ENCODE measurements around the gene ANGEL1. TPM values are rescaled to one million over a fixed set of nuclear protein-coding genes. Genes with fewer than 3 reads are reported as not detected.

Gene ANGEL1
- total RNA-seq, 4 donors from 2014 or later, result 10.9 to 23.8 (median 17.4) TPM

DNA sequence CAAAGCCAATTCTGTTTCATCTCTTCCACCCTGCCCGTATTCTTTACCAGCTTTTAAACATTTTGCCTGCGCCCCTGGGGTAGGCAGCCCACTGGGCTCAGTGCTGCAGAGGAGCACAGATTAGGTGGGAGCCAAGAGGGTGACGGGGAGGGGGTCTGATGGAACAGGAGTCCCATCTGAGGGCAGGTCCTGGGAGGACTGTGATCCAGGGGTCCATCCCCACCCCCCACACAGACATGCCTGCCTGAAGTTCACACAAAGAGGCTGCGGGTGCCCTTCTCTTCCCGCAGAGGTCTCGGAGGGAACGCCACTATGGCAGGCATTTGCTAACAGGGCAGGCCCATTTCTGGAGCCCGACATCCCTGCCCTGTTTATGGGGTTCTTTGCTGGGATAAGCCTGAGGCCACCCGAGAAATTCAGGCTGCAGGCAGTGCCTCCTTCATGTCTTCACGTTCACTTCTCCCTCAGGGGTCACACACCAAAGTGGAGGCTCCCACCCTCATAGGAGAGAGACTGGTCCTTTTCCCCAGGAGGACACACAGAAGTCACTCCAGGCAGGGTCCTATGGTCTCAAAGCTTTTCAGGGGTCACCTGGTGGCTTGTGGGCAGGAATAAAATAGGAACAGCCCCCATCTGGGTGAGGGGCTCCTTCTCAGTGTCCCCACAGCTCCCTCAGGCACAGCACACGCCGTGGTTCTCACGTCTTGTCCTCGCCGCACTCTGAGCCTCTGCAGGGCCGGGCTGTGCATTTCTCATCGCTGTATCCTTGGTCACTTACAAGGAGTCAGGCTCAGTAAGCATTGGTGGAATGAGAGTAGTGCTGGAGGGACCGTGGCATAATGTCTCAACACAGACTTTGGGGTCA lies 38.5 kb downstream of the ANGEL1 start:
- TF ChIP-seq, protein P1, sequence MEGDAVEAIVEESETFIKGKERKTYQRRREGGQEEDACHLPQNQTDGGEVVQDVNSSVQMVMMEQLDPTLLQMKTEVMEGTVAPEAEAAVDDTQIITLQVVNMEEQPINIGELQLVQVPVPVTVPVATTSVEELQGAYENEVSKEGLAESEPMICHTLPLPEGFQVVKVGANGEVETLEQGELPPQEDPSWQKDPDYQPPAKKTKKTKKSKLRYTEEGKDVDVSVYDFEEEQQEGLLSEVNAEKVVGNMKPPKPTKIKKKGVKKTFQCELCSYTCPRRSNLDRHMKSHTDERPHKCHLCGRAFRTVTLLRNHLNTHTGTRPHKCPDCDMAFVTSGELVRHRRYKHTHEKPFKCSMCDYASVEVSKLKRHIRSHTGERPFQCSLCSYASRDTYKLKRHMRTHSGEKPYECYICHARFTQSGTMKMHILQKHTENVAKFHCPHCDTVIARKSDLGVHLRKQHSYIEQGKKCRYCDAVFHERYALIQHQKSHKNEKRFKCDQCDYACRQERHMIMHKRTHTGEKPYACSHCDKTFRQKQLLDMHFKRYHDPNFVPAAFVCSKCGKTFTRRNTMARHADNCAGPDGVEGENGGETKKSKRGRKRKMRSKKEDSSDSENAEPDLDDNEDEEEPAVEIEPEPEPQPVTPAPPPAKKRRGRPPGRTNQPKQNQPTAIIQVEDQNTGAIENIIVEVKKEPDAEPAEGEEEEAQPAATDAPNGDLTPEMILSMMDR (IDR thresholded peaks at IDR 0.05; ENCODE audit: low read depth), result no peak

GRCh38 chr14:76773188-76773885 lies 39.3 kb downstream of the ANGEL1 start:
- TF ChIP-seq, protein P1 (IDR thresholded peaks at IDR 0.05; ENCODE audit: low read depth), result no peak

DNA sequence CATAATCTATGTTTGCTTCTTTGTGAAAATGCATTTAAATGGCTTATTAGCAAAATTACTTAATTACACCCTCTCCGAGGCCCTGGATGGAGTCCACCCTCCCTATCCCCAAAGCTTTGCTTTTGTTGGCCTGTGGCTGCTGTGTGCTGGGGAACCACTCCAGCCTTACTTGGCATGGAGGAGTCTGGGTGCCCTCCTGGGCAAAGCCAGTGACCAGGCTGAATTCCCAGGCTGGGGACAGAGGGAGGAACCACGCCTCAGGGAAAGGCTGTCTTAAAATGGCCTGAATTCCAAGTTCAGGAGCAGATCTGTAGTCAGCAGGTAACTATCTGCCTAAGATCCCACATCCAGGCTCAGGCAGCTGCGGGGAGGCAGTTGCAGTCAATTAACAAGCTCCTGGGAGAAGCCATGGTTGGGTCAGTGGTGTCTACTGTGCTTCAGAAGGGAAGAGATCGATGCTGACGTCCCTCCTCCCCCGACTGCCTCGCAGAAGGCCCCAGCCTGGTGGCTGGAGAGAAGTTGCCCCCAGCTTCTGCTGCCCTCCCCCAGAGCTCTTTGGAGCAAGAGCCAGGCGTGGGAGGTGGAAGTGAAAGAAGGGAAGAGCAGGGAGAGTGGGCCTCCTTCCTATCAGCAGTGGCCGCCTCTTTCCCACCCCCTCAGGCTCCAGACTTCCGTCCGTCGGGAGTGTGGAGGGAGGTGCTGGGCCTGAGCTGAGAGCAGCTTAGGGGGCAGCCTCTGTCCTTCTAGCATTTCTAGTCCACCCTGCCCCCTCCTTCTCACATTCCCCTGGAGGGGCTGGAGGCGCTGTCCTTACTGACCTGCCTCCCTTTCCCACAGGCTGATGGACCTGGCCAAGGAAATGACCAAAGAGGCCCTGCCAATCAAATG lies 40.1 kb downstream of the ANGEL1 start:
- TF ChIP-seq, protein P1 (IDR thresholded peaks at IDR 0.05; ENCODE audit: low read depth), result no peak

GRCh38 chr14:76771437-76771980 lies 41.2 kb downstream of the ANGEL1 start:
- TF ChIP-seq, protein P1 (IDR thresholded peaks at IDR 0.05; ENCODE audit: low read depth), result no peak

- TF ChIP-seq, protein P1 (IDR thresholded peaks at IDR 0.05; ENCODE audit: low read depth), result no peak
Observed at GRCh38 chr14:76770521-76771436, 41.9 kb downstream of the ANGEL1 start.

DNA sequence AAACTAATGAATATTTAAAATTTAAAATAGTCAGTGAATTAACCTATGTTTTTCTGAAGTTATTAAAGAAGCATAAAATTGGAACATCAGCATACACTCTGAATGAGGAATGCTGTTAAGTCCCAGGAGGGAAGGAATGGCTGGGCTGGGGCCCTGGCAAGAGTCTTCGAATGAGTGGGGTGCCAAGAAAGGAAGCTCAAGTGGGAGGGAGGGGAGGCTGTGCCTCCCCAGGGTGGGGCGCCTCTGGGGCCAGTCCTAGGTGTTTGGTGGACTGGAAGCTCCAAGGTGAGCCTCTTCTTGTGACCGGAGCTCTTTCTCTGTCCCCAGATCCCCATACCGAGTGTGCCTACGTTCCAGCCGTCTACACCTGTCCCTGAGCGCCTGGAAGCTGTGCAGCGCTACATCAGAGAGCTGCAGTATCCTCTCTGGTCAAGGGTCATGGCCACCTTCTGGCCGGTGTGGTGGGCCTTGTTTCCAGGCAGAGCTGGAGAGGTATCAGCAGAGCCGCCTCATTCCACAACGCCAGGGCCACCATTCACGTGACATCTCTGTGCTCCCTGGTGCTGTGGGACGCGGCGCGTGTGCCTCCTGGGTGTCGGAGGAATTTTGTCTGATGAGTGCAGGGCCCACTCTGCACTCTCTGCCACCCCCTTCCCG lies 42.9 kb downstream of the ANGEL1 start:
- TF ChIP-seq, protein P1 (IDR thresholded peaks at IDR 0.05; ENCODE audit: low read depth), result no peak

All from subcutaneous adipose tissue (tissue), 4 donors.